ENCODE measurements around the gene LBX1. TPM values are rescaled to one million over a fixed set of nuclear protein-coding genes. Genes with fewer than 3 reads are reported as not detected.
"Not testable (repeated sequence)": the region's sequence is repeated elsewhere in the genome, so short reads cannot be mapped to it uniquely, and the experiment has no call there.

Gene LBX1
- total RNA-seq, 1 donor from 2014 or later = 0.24 TPM

- no peak for DNase-seq (ENCODE audit: low spot score)
Observed at GRCh38 chr10:101208543-101208942, 20.7 kb downstream of the LBX1 start.

- DNase-seq (ENCODE audit: low spot score) = no peak
Observed at GRCh38 chr10:101207026-101207425, 22.2 kb downstream of the LBX1 start.

- not testable (repeated sequence) for DNase-seq (ENCODE audit: low spot score)
Observed at GRCh38 chr10:101202667-101203066, 26.6 kb downstream of the LBX1 start.

GRCh38 chr10:101198326-101198977 lies 30.8 kb downstream of the LBX1 start:
- DNase-seq (ENCODE audit: low spot score) = not testable (repeated sequence)

- DNase-seq (ENCODE audit: low spot score) = no peak
Observed at GRCh38 chr10:101195921-101196320, 33.3 kb downstream of the LBX1 start.

GRCh38 chr10:101189461-101190401 lies 39.5 kb downstream of the LBX1 start:
- no peak for DNase-seq (ENCODE audit: low spot score)

- no peak for DNase-seq (ENCODE audit: low spot score)
Observed at GRCh38 chr10:101188942-101189341, 40.3 kb downstream of the LBX1 start.

- DNase-seq (ENCODE audit: low spot score) = no peak
Observed at GRCh38 chr10:101183458-101184183, 45.6 kb downstream of the LBX1 start.

GRCh38 chr10:101182936-101183335 lies 46.3 kb downstream of the LBX1 start:
- DNase-seq (ENCODE audit: low spot score) = no peak

Other genes starting within 250 kb of the LBX1 start
- gene MRPL43, start 242.0 kb downstream of the LBX1 start, total RNA-seq (ENCODE audit: insufficient read depth, low replicate concordance) = 73.7 TPM
- 8.7 TPM for gene TWNK, start 241.9 kb downstream of the LBX1 start, total RNA-seq (ENCODE audit: insufficient read depth, low replicate concordance)
- 37.6 TPM for gene LZTS2, start 229.7 kb downstream of the LBX1 start, total RNA-seq (ENCODE audit: insufficient read depth, low replicate concordance)
- 0.48 TPM for gene PDZD7, start 198.3 kb downstream of the LBX1 start, total RNA-seq (ENCODE audit: insufficient read depth, low replicate concordance)
- 18.1 TPM for gene SFXN3, start 198.2 kb downstream of the LBX1 start, total RNA-seq (ENCODE audit: insufficient read depth, low replicate concordance)
- 11.8 TPM for gene KAZALD1, start 167.5 kb downstream of the LBX1 start, total RNA-seq (ENCODE audit: insufficient read depth, low replicate concordance)
- 3.4 TPM for gene TLX1, start 98.2 kb downstream of the LBX1 start, total RNA-seq (ENCODE audit: insufficient read depth, low replicate concordance)
- gene BTRC, start 124.7 kb upstream of the LBX1 start, total RNA-seq (ENCODE audit: insufficient read depth, low replicate concordance) = 9.9 TPM